Left cardiac atrium (tissue), 4 donors: ENCODE results near the gene FAM131B. TPM values are rescaled to one million over a fixed set of nuclear protein-coding genes. Genes with fewer than 3 reads are reported as not detected.

Source experiments
- ATAC-seq, 2 donors: fragments of 200-7000 bp; cut with Tn5 transposase; one replicate each; pipeline ENCODE4 v1.9.1; 2020; ENCODE audit warnings: mild to moderate bottlenecking in 2 of 2, moderate library complexity in 2 of 2
- DNase-seq: peaks from one replicate; pipeline ENCODE4 v3.0.0-alpha.2; 2020
- intact Hi-C, 2 donors: fragments of 100-400 bp; cut with DNase I; formaldehyde crosslinking; loops; one replicate each; pipeline versions ENCODE4 v1.14.1 to v1.15.1; 2022 to 2023
- total RNA-seq, 2 donors: library from RNA; stranded (reverse); fragmentation: NEBNext Ultra II Directional; extraction: Animal tissue kit (Norgen Biotek cat#: 25700); gene quantifications; one replicate each; pipeline ENCODE4 v1.2.1, GENCODE V29; 2021
- donor health status: DM: no; HTN: yes; CAD: no.
- donor health status: DM: no; HTN: yes; CAD: no; lungs with severe emphysema.
- donor health status: DM: yes; HTN: yes; CAD: no.
- donor health status: Dilated cardiomyopathy.

Gene FAM131B
- total RNA-seq, 2 donors from 2014 or later: 0.29 to 0.97 TPM

DNA sequence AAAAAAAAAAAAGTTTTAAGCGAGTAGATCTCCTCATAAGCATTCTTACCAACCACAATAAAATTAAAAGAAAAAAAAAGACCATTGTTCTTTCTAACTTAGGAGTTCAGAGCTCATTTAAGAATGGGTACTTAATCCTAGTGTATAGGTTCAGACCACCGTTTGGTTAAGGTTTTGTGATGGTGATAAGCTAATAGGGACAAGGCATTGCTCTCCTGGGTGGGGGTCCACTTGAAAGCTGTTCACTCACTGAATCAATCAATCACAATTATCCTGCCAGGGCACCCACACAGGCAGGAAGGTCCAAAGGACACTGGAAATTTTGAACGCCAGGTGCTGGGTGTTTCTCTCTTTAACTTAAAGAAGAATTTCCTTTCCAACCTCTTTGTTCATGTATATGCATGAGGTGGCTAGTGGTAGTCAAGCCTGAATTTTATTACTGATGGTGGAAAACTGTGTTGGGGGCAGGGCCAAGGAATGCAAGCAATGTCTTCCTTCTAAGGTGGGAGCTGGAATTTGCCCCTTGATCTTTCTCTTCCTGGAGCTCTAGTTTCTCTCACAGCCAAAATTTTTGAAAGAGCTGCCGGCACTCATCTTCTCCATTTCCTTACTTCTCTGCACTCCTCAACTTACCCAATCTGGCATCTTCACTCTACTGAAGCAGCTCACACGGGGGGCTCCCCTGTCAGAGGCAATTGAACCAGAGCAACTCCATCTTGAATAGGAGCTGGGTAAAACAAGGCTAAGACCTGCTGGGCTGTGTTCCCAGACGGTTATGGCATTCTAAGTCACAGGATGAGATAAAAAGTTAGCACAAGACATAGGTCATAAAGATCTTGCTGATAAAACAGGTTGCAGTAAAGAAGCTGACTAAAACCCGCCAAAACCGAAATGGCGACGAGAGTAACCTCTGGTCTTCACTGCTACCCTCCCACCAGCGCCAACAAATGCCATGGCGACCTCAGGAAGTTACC, 7.5 kb upstream of the FAM131B start:
- ATAC-seq (no peak), DNase-seq (no peak)
- intact Hi-C loops: loop anchor here in 1 of 2 donors (10.0 kb wide), 1 partner anchor 45 kb away; no protein-coding TSS in a partner anchor

DNA sequence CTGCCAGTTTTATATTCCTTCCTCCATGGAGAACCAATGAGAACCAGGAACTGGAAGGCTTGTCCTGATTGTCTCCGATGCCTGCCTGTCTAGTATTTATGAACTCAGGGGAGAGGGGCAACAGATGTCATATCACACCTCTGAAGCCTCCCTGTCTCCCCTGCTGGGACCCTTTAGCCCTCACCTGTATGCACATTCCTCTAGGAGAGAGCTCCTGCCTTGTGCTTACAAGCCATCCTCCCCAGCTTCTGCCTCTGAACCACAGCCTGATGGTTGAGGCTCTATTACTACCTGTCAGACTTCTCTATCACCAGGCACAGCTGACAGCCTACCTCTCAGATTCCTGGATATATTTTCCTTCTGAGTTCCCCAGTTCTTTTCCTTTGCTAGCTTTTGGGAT, 5.9 kb upstream of the FAM131B start:
- intact Hi-C loops: no loop called here
- no peak for ATAC-seq
- DNase-seq: no peak

DNA sequence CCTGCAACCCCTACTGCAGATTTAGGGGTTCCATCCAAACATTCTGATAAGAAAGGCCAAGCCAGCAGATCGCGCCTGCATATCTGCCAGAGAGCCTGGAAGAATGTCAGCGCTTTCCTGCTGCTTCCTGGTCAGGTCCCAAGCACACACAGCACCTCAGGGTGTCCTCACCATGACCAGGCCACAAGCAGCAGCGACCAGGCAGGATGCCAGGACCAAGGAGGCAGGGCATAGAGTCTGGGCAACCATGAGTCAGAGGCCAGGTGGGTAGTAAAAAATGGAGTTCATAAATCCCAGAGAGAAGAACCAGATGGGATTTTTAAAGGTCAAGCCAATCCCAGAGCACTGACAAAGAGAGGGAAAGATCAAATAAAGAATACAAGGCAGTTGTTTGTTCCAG, 5.5 kb upstream of the FAM131B start:
- no peak for ATAC-seq
- intact Hi-C loops: no loop called here
- DNase-seq: no peak

GRCh38 chr7:143363016-143363937, 764 bp upstream of the FAM131B start:
- DNase-seq (no peak), ATAC-seq (no peak)
- intact Hi-C loops: loop anchor here in 1 of 2 donors (5.0 kb wide), 1 partner anchor 51 kb away; no protein-coding TSS in a partner anchor

DNA sequence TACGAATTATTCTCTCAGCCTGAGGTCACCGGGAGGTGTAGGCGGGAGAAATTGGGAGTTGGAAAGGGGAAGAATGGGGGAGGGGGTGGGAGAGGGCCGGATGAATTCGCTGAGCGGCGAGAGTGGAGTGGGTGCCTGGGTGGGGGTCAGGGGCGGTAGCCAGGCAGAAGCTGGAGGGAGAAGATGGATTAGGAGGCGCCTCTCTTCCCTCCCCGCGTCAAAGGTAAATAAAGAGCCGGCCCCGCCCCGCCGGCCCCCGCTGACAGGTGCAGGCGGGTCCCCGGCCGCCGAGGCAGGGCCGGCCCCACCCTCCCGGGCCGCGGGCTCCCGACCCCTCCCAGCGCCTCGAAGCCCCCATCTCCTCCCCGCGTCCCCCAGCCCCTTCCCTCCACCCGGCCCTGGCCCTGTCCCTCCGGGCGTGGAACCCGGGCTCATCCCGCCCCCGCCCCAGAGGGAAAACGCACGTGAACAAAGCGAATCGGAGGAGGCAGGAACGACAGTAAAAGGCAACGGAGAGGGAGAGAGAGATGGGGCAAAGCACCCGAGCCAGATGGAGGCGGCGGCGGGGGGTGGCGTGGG, 872 bp downstream of the FAM131B start:
- peak; percentile 17 to 19 for ATAC-seq
- intact Hi-C loops: loop anchor here in 1 of 2 donors (5.0 kb wide), 1 partner anchor 49 kb away; no protein-coding TSS in a partner anchor
- no peak for DNase-seq

DNA sequence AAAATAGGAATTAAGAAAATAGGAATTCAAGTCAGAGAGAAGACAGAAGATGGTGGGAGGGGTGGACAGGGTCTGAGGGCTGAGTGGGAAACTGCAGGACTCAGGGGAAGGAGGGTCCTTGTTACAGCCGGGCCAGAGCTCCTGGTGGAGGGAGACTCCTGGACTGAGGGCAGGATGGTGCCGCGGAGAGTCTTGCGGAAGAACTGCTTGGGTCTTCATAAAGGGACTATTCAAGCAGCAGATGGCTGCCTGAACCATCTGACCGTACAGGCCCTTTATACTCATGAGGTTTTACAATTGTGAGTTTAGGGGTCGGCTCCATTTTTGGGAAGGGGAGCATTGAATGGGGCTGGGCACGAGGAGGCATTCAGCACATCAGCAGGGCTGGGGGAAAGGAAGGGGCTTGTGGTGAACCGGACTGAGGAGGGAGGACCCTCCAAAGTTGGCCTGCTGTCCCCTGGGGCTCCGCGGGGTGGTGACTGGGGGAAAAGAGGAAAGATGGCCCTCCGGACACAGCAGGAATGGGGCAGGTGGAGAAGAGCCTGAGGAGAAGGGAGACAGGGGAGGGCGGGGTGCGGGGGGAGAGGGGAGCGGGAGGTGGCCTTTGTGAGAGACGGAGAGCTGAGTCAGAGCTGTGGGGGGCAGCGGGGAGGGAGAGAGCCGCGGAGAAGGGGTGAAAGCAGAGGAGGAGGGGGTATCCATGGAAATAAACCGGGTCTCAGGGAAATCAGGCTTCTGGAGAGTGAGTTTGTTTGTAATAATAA, 1.5 kb downstream of the FAM131B start:
- DNase-seq: no peak
- intact Hi-C loops: loop anchor here in 1 of 2 donors (5.0 kb wide), 1 partner anchor 49 kb away; no protein-coding TSS in a partner anchor
- ATAC-seq: no peak

DNA sequence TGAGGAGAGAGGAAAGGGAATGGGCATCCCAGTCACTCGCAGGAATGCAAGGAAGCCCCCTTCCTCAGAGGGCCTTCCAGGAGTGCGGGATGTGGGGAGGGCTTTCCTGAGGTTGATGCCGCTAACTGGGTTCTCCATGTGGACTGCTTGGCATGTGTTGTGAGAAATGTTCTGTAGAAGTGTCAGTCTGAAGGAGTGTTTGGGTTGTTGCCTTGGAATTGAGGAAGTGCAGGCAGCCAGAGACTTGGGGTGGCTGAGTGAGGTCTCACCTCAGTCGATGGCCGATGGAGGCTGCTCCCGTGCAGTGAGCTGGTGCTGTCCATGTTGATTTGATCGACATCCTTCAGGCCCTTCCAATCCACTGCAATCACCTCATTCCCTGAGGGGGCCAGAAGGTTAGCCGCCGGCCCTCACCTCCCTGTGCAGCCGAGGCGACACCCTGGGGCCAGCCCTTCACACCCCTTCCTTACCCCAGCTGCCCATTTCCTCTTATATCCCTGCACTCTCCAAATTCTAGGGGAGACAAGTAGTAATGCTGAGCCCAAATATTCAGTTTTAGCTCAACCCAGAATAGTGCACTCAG, 2.7 kb downstream of the FAM131B start:
- intact Hi-C loops: loop anchor here in 1 of 2 donors (5.0 to 10.0 kb wide), 2 partner anchors 48 to 115 kb away; no protein-coding TSS in a partner anchor
- ATAC-seq (no peak), DNase-seq (no peak)

- DNase-seq (no peak), ATAC-seq (no peak)
- intact Hi-C loops: loop anchor here in 1 of 2 donors (10.0 kb wide), 1 partner anchor 114 kb away; no protein-coding TSS in a partner anchor
Observed at GRCh38 chr7:143358626-143359025, 3.9 kb downstream of the FAM131B start.

- intact Hi-C loops: loop anchor here in 1 of 2 donors (10.0 kb wide), 1 partner anchor 112 kb away; no protein-coding TSS in a partner anchor
- no peak for ATAC-seq
- DNase-seq: no peak
Observed at GRCh38 chr7:143356414-143357050, 6.0 kb downstream of the FAM131B start.

GRCh38 chr7:143355450-143356385, 6.8 kb downstream of the FAM131B start:
- ATAC-seq: no peak
- DNase-seq: no peak
- intact Hi-C loops: loop anchor here in 1 of 2 donors (10.0 kb wide), 1 partner anchor 111 kb away; no protein-coding TSS in a partner anchor

- no peak for DNase-seq
- ATAC-seq: no peak
- intact Hi-C loops: loop anchor here in 1 of 2 donors (10.0 kb wide), 1 partner anchor 110 kb away; no protein-coding TSS in a partner anchor
Observed at GRCh38 chr7:143354965-143355364, 7.5 kb downstream of the FAM131B start.

DNA sequence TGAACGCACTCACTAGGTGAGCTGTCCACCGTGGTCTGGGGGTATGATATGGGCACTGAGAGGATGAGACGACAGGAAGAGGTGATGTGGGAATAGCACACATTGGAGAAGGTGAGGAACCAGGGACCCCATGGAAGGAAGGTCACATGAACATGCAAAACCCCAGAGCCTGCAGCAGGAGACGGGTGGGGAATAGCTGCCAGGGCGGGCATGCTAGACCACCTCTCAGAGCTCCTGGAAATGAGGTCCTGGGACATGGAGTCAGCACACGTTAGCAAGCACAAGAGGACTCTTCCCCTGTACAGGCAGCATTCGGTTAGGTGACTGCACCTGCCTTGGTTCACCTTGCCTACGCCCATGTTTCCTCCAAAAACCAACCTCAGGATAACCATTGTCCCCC, 8.1 kb downstream of the FAM131B start:
- no peak for DNase-seq
- intact Hi-C loops: loop anchor here in 1 of 2 donors (10.0 kb wide), 1 partner anchor 110 kb away; no protein-coding TSS in a partner anchor
- ATAC-seq: no peak

- intact Hi-C loops: loop anchor here in 1 of 2 donors (10.0 kb wide), 1 partner anchor 108 kb away; no protein-coding TSS in a partner anchor
- ATAC-seq (no peak), DNase-seq (no peak)
Observed at GRCh38 chr7:143352531-143353002, 9.9 kb downstream of the FAM131B start.

- DNase-seq: no peak
- intact Hi-C loops: loop anchor here in 1 of 2 donors (10.0 kb wide), 1 partner anchor 107 kb away; no protein-coding TSS in a partner anchor
- ATAC-seq: no peak
Observed at GRCh38 chr7:143351574-143351973, 10.9 kb downstream of the FAM131B start.

DNA sequence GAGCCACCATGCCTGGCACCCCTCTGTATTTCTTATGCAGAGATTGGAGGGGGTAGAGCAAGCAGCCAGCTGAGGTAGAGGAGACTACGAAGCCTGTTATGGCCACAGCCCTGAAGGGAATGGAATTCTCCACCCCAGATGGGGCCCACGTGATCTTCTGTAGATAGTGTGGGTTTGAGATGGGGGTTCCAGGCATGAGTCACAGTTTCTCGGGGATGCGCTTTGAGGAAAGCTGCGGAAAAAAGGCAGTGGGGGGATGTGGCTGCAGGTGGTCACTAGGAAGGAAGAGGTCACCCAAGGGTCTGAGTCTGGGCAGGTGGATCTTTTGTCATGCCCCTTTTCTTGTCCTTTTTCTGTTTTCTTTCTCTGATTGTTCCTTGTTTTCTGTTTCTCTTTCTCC, 11.5 kb downstream of the FAM131B start:
- intact Hi-C loops: loop anchor here in 1 of 2 donors (10.0 kb wide), 1 partner anchor 106 kb away; no protein-coding TSS in a partner anchor
- ATAC-seq: no peak

GRCh38 chr7:143347950-143348349, 14.6 kb downstream of the FAM131B start:
- ATAC-seq (no peak), DNase-seq (no peak)
- intact Hi-C loops: no loop called here

More for the DNA sequence above, 11.5 kb downstream of the FAM131B start:
- no peak for DNase-seq
